SK-N-SH treated with all-trans-retinoic acid at 6 μM for 48 hours (cell line): ENCODE measurements around the gene TNS3.

Source experiments
- ATAC-seq: fragments of 200-7000 bp; cut with Tn5 transposase; 3 replicates; pipeline ENCODE4 v1.9.1; 2020; ENCODE audit warnings: mild to moderate bottlenecking, moderate library complexity
- TF ChIP-seq, protein P1 (sequence below): fragments of 250-450 bp; sonication (Bioruptor Pico); IDR thresholded peaks from 2 replicates; pipeline ENCODE4 v1.5.1; 2020; ENCODE audit warnings: low read depth, mild to moderate bottlenecking, moderate library complexity
- TF ChIP-seq, protein P2 (sequence below): fragments of 250-450 bp; sonication (Bioruptor Pico); IDR thresholded peaks from 2 replicates; pipeline ENCODE4 v1.8.0; 2021; ENCODE audit warnings: low read depth, mild to moderate bottlenecking, moderate library complexity, borderline replicate concordance

Gene TNS3

DNA sequence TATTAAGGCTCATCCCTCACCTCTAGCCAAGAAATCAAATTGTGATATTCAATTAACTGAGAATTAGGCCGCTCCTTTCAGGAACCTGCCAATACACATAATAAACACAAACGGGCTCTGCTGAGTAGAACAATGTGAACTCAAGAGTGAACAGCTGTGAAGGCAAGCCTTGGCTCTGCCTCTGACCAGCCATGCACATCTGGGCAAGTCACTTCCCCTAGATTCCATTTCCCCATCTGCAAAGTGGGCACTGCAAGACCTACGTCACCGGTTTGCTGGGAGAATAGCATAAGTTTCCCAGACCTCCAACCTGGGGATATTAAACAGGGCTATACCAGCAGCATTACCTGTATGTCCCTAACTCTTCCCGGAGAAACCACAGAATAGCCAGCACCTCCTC, 355.2 kb downstream of the TNS3 start (continued):
- TF ChIP-seq, protein P1, sequence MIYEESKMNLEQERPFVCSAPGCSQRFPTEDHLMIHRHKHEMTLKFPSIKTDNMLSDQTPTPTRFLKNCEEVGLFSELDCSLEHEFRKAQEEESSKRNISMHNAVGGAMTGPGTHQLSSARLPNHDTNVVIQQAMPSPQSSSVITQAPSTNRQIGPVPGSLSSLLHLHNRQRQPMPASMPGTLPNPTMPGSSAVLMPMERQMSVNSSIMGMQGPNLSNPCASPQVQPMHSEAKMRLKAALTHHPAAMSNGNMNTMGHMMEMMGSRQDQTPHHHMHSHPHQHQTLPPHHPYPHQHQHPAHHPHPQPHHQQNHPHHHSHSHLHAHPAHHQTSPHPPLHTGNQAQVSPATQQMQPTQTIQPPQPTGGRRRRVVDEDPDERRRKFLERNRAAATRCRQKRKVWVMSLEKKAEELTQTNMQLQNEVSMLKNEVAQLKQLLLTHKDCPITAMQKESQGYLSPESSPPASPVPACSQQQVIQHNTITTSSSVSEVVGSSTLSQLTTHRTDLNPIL (CRISPR knock-in tag): no peak

DNA sequence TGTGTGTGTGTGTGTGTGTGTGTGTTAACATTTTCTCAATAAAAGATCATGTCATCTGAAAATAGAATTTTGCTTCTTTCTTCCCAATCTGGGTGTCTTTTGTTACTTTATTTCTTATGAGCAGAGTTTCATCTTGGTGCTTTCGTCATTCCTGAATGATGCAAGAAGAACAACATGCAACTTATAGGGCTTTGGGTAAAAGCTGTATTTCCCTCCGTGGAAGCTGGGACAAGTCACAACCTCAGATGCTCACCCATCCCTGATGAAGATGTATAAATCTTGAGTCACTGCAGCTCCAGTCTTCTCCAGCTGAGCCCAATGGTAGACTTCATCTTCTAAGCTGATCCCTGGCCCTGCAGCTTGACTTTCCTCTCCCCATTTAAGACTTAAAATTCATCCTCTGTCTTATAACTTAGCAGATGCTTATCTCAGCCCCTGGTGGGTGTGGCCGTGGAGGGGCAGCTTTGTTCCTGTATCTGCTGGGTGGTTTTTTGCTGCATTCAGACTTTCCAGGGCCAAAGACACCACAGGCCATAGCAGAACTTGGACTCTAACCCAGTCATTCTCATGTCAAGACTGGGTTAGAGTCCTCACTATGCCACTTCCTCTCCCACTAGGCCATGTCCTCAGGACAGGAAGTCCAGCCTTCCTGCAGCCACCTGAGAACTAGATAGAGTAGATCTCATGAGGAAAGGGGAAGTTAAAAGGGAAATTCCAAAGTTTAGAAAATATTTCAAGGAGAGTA, 356.4 kb downstream of the TNS3 start:
- TF ChIP-seq, protein P2, sequence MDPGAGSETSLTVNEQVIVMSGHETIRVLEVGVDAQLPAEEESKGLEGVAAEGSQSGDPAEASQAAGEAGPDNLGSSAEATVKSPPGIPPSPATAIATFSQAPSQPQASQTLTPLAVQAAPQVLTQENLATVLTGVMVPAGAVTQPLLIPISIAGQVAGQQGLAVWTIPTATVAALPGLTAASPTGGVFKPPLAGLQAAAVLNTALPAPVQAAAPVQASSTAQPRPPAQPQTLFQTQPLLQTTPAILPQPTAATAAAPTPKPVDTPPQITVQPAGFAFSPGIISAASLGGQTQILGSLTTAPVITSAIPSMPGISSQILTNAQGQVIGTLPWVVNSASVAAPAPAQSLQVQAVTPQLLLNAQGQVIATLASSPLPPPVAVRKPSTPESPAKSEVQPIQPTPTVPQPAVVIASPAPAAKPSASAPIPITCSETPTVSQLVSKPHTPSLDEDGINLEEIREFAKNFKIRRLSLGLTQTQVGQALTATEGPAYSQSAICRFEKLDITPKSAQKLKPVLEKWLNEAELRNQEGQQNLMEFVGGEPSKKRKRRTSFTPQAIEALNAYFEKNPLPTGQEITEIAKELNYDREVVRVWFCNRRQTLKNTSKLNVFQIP (CRISPR knock-in tag): no peak
- no peak for ATAC-seq
